SHP77 treated with DMSO at 0.1 percent for 48 hours (cell line): Measurements from ENCODE around the gene RASD1.
"Not testable (repeated sequence)": the region's sequence is repeated elsewhere in the genome, so short reads cannot be mapped to it uniquely, and the experiment has no call there.

Experiments used
- DNase-seq: peaks from one replicate; lab custom pipeline; 2025; lab: John Stamatoyannopoulos, UW

Gene RASD1

DNA sequence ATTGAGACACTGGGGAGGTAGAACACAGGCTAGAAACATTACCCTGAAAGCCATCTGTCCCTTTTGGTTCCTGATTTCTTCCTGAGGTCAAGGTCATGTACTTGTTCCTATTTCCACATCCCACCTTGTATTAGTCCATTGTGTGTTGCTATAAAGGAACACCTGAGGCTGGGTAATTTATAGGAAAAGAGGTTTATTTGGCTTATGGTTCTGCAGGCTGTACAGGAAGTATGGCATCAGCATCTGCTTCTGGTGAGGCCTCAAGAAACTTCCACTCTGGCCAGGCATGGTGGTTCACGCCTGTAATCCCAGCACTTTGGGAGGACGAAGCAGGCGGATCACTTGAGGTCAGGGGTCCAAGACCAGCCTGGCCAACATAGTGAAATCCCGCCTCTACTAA is 26.8 kb downstream of the RASD1 start:
- DNase-seq: no peak

DNA sequence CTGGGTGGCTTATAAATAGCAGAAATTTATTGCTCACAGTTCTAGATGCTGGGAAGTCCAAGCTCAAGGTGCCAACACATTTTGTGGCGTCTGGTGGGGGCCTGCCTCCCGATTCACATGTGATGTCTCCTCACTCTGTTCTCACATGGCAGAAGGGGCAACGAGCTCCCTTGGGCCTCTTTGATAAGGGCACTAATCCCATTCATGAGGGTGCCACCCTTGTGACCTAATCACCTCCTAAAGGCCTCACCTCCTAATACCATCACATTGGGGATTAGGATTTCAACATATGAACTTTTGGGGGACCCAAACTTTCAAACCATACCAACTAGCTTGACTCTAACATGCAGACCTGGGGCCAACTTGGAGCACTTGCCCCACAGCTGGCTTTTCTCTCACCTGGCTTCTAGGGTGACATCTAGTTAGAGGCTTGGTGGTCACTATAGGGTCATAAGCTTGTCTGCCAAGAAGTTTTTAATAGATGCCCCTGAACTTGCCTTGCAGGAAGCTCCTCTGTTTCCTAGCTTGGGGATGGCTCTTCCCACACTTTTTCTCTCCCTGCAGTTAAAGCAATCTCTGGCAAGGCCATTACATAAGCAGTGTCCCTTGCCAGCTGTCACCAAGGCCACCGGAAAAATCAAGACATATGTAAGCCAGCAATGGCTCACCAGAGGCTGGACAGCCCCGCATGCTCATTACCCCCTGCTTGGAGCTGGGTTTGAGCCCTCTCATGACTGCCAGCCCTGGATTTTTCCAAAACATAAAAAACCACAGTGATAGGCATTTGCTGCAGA is 27.8 kb downstream of the RASD1 start:
- no peak for DNase-seq

DNA sequence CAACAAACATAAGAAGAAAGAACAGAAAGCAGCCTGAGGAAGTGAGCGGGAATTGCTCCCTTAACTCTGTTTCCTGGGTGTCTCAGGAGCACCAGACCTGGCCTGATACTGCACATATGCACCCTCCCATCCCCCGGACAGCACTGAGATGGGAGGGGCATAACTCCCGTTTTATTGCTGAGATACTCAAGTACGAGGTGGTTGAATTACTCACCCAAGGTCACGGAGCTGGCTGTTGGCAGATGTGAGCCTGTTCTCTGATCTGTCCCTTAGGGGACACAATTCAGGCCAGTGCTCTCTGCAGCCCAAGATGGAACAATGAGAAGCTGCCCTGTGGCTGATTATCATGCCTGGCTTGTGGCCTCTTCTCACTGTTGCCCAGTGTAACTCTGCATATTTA is 28.5 kb downstream of the RASD1 start:
- DNase-seq: peak; percentile 51

DNA sequence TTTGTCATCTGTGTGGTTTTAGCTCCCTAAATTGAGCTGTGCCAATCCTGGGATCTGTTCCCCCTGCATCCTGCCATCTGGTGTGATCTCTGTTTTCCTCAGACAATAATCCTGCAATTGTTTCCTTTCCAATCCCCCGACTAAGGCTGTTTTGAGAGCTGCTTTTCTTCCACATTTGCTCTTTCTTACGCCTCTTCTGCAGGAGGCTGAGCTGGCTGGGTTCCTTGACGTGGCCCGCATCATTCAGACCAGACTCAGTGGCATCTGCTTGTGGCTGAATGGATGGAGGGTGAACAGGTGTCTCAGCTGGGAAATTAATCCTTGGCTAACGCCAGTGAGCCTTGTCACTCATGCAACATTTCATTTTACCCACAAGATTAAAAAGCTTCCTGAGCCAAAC is 29.2 kb downstream of the RASD1 start:
- no peak for DNase-seq

DNA sequence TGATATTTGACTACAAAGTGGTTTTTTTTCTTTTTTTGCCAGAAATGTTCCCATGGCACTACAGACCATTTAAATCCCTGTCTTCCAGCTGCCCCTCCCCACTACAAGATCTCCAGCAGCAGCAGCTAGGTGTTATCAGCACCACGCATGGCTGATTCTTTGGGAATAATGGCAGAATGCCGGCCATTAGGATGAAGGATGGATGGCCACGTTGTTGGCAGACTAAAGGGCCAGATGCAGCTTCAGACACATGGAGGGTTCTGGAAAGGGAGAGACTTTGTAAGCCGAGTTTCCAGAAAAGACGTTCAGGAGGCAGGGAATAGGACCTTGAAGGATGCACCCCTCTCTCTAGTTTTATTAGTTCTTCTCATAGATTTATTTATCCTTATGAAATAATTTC is 29.7 kb downstream of the RASD1 start:
- DNase-seq: no peak

DNA sequence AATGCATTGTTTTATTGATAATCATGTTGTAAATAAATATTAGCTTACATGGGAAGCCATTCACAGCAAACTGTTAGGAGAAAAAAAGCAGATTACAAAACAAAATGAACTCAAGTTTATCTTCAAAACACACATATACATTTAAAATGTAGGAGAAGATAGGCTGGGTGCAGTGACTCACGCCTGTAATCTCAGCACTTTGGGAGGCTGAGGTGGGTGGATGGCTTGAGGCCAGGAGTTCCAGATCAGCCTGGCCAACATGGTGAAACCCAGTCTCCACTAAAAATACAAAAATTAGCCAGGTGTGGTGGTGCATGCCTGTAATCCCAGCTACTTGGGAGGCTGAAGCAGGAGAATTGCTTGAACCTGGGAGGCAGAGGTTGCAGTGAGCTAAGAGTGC is 30.3 kb downstream of the RASD1 start:
- DNase-seq: not testable (repeated sequence)

DNA sequence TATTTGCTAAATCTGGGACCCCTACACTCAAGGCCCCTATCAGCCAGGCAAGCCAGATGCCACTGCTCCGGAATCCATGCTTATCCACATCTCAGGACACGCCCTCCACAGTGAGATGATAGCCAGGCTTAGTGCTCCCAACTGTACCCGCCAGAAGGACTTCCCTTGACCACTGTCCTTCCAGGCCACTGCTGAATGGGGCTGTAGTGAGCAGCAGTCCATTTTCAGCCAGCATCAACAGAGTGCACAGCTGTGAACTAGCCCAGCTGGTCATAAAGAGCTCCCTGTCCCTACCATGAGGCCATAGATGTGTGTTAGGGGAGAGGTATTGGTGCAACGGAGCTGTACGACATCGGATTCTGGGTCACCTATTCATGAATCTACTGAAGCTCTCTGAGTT is 32.4 kb downstream of the RASD1 start:
- DNase-seq: no peak

DNA sequence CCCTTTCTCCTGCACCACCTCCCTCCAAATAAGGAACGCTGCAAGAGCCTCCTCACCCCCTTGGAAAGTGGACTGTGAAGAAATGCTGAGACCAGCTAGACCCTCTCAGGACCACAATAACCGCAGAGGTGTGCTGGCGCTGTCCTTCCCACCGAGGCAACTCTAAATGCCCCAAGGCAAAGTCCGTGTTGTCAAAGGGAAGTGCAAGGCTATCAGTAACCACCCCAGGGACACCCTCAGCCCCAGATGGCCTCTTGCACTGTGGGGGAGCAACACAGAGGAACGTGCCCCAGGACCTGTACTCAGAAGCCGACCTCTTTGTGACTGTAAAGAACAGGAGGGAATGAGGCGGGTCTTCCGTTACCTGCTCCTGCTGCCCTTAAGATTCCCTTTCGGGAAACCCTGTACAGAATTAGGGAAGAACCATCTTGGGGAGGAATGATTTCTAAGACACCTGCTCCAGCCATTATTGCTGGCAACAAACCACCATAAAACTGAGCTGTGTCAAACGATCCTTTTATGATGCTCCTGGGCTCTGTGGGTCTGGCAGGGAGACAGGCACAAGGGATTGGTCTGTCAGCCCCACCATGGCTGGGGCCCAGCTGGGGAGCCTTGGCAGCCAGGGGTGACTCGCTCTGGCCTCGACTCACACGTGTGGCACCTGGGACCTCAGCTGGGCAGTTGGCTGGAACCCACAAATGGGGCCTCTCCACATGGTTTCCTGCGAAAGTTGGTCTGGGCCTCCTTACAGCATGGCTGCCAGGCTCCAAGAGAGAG is 34.0 kb downstream of the RASD1 start:
- DNase-seq: no peak

DNA sequence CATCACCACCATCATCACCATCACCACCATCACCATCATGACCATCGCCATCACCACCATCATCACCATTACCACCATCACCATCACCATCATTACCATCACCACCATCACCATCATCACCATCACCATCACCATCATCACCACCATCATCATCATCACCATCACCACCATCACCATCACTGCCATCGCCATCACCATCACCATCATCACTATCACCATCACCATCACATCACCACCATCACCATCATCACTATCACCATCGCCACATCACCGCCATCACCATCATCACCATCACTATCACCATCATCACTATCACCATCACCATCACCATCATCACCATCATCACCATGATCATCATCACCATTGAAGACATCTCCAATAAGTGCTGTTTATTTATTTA is 36.2 kb downstream of the RASD1 start:
- DNase-seq: no peak

DNA sequence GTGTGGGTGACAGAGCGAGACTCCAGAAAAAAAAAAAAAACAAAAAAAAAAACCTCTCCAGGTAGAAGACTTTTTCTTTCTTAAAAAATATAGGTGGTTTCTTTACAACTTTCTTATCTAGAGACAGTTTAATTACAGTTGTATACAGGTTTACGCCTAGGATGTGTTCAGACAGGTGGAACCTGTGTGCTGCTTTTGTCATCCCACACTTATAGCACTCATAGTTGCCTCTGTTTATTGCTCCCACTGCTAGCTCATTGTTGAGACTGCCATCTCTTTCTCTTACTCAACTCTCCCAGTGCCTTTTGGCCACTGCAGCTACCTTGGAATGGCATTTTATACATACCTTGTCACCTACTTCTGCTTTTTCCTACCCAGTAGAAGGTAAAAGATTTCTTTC is 38.5 kb downstream of the RASD1 start:
- DNase-seq: no peak

DNA sequence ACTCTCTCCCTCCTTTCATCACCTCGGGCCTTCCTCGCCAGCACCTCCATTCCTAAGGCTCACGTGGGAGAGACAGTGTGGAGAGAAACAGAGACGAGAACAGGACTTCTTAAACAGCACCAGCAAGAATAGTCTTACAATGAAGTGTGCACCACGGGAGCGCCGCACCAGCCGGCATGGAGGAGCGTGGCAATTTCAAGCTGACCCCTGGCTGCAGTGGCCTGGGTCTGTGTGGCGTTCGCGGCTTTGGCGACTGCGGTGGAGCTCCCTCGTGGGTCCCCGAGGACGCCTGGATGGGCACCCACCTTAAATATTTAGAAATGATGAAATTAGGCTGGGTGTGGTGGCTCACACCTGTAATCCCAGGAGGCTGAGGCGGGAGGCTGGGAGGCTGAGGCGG is 39.9 kb downstream of the RASD1 start:
- DNase-seq: no peak

DNA sequence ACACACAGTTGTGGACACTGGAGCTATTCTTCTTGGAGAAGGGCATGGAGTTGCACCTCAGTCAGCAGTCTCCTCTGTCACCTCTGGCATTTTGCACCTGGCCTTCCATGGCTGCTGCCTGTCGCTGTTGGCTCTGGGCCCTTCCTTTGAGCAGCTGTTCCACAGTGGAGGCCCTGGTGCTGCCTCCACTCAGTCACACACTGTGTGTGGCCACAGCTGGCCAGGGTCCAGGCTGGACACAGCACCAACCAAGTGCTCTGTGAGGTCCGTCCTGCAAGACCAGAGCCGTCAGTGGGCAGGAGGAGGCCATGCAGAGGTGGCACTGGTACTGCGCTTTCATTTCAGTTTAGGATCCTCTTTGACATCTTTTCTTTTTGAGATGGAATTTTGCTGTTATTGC is 41.0 kb downstream of the RASD1 start:
- DNase-seq: peak; percentile 95

DNA sequence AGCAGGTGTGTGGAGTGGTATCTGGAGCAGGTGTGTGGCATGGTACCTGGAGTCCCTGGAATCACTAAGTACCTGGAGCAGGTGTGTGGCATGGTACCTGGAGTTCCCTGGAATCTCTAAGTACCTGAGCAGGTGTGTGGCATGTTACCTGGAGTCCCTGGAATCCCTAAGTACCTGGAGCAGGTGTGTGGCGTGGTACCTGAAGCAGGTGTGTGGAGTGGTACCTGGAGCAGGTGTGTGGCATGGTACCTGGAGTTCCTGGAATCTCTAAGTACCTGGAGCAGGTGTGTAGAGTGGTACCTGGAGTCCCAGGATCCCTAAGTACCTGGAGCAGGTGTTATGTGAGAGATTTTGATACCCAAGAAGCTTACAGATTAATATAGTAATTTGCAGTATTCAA is 41.5 kb downstream of the RASD1 start:
- not testable (repeated sequence) for DNase-seq

DNA sequence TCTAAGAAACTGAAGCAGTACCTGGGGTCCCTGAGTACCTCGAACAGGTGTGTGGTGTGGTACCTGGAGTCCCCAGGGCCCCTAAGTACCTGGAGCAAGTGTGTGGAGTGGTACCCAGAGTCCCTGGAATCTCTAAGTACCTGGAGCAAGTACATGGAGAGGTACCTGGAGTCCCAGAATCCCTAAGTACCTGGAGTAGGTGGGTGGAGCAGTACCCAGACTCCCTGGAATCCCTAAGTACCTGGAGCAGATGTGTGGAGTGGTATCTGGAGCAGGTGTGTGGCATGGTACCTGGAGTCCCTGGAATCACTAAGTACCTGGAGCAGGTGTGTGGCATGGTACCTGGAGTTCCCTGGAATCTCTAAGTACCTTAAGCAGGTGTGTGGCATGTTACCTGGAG is 41.9 kb downstream of the RASD1 start:
- DNase-seq: no peak

DNA sequence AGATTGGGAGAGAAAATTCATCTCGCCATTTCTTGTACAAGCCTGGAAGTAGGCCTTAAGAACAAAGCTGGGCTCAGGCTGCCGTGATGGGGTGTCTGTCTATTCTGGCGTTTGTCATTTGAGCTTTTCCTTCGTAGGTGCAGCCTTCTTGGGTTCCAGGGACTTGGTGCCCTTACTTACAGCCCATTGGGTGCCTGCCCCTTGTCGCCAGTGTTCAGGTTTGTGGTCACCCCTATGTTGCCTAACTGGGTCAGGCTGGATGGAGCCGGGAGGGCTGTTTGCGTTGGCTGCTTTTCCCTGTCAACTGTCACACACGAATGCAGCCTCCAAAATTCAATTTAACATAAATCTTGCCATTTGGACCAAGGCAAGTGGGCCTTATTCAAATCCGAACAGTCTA is 43.1 kb downstream of the RASD1 start:
- no peak for DNase-seq

DNA sequence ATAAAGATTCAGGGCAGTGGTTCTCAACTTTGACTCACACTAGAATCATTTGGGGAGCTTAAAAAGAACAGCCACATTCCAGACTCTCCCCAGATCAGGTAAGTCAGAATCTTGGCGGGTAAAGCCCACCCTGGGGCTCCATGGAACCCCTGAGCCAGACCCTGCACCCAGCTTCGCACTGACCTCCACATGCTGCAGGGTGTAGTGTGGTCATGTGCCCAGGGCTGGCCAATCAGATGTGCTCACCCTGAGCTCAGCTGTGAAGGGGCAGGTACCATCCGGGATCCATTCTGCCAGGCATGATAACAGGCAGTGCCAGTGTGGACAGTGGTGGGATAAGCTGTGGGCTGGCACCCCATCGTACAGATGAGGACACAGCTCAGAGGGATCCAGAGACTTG is 47.5 kb downstream of the RASD1 start:
- no peak for DNase-seq

DNA sequence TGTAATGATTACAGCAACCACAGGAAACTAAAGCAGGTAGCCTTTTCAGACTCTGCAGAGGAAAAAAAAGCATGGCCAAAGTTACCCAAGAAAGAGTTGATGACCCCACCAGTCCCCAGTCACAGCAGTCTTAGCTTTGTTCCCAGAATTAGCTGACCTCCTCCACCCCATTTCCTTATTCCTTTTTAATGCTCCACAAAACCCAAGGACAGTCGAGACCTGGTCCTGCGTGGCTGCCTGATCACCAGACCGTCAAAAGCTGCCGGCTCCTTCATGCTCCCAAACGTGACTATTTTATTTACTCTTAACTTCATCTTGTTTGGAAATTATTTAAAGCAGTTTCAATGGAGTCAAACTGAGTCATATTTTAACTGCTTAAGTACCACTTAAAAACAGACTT is 48.1 kb downstream of the RASD1 start:
- no peak for DNase-seq

DNA sequence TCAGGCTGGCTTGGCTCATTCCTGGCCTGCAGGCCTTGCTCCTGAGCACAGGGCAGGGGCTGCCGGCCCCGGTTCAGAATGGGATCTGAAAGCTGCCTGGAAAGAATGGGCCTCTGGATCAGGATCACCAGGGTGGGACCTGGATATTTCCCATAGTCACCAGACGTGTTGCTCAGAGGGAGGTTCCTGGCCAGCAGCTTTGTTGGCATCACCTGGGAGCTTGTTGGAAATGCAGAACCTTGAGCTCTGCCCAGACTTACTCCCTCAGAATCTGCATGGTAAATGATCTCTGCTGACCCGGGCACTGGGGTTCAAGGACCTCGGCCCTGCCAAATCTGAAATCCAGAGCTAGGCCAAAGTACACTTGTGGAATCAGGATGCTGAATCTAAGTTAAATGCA is 48.9 kb downstream of the RASD1 start:
- no peak for DNase-seq

DNA sequence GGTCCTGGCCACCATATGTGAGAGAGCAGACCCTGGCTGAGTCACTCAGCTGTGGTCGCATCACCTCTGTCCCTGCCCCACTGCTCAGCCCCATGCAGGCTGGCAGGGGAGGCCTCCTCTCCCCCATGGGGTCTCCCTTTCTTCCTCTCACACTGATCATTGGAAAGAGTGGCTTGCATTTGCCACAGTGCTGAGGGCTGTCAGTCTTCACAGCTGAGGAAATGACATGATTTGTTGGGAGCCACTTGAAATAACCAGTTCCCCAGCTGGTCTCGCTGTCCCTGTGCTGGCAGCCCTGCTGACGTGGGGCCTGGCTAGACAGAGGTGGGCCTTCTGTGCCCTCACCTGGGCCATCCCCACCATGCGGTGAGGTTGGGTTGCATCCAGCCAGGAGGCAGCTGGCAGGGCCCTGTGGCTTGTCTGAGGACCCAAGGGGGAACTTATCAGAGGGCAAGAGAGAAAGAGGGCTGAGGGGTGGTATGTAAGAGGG is 49.5 kb downstream of the RASD1 start:
- DNase-seq: peak; percentile 64

DNA sequence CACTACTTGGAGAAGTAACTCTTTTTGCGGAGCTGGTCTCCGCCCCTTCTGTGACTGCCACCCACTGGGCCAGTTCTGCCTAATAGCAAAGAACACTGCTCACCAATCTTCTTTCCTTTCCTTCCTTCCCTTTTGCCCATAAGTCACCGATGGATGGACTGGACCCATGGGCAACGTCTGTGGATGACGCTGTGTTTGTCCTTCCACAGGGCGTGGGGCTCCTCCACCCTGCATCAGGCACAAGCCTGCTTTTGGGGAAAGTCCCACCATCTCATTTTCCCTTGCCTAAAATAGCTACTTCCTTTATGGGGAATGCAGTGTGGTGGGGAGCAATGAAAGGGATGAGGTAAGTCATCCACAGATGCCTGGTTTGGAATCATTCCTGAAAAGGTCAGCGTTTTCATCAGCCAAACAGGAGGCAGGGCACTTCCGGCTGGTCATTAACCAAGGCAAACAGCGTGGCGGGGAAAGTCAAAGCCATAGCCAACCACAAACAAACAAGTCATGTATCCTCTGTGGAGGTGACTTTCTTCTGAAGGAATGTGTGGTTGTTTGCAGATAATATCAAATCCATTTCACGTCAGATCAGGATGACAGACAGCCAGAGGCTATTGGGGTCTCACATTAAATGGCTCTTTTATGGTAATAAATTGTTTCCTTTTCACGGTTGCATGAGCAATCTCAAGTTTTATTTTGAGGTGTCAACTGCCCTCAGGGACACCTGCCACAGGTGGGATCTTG is 50.1 kb downstream of the RASD1 start:
- DNase-seq: peak; percentile 92

DNA sequence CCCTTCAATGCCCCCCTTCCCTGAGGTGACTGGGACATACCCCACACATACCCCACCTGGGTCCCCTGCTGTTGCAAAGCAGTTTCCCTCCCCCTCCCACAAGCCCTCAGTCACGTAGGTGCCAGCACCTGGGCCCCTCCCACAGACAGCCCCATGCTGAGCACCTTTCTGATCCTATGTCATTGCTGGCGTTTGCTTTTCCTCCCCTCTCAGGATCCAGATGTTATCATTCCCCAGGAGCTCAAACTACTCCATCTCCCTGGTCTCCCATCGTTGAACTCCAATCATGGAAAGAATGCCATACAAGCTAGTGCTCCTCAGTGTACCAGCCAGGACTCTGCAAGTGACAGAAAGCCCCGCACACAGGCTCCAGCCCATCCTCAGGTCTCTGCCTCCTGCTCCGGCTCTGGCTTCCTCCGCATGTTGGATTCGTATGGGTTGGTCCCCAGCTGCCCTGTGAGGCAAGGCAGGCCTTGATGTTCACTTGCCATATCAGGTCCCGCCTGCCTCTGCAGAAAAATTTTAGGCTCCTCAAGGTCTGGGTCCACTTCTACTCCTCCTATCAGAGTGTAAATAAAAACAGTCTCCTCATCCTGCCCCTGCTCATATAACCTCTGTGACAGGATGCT is 50.8 kb downstream of the RASD1 start:
- DNase-seq: no peak
